Hematopoietic multipotent progenitor cell treated with erythropoietin and hydrocortisone succinate and interleukin-3 and kit ligand, for 17 days (in vitro differentiated cells): ENCODE measurements around the gene CDRT4.

Experiments used
- DNase-seq: peaks from one replicate; pipeline ENCODE4 v3.0.0-alpha.2; 2015; ENCODE audit warnings: low spot score

CDRT4 gene

GRCh38 chr17:15393414-15393813 lies 74.0 kb downstream of the CDRT4 start:
- DNase-seq = no peak

DNA sequence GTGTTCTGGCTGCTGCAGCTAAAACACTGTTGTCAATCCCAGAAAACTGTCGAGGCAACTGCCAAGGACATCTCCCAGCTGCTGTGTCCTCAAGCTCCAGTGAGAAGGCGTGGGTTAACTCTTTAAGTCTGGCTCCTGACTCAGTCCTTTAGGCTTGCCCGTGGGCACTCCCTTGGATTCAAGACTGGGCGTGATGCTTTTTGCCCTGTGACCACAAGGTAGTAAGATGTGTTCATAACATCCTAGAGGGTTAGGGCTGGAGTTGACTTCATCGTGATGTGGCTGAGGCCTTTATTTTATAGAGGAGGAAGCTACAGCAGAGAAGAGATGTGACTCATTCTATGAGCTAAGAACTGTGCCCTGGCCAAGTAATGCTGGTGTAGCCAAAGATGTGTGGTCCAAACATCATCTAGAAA lies 75.1 kb downstream of the CDRT4 start:
- DNase-seq = no peak

- DNase-seq = no peak
These were observed 78.9 kb downstream of the CDRT4 start for GRCh38 chr17:15388356-15389041.

DNA sequence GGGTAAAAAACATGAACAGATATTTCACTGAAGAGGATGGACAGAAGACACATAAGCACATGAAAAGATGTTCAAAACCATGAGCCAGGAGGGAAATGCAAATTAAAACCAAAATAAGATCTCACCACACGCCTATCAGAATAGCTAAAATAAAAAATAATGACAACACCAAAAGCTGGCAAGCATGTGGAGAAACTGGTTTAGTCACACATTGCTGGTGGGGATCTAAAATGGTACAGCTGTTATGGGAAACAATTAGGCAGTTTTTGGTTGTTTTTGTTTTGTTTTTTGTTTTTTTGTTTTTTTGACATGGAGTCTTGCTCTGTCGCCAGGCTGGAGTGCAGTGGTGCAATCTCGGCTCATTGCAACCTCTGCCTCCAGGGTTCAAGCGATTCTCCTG lies 81.3 kb downstream of the CDRT4 start:
- no peak for DNase-seq
